SKM-1 (cell line): ENCODE data around the gene SLC13A4.
"Not testable (repeated sequence)": the region's sequence is repeated elsewhere in the genome, so short reads cannot be mapped to it uniquely, and the experiment has no call there.

Source experiments
- DNase-seq: peaks from one replicate; lab custom pipeline; 2025; ENCODE audit not compliant: unreplicated experiment; lab: John Stamatoyannopoulos, UW

Gene SLC13A4

GRCh38 chr7:135753616-135754413, 25.8 kb upstream of the SLC13A4 start:
- no peak for DNase-seq

GRCh38 chr7:135748770-135749169, 20.8 kb upstream of the SLC13A4 start, which contains the start of gene FAM180A:
Gene FAM180A (minus strand): TSS chr7:135748813. CDS start chr7:135748580, 233 bp downstream.
- DNase-seq: no peak

- no peak for DNase-seq
Measured at GRCh38 chr7:135747366-135747765, 19.4 kb upstream of the SLC13A4 start.

- no peak for DNase-seq
Measured at GRCh38 chr7:135745703-135746312, 17.8 kb upstream of the SLC13A4 start.

- DNase-seq: no peak
Measured at GRCh38 chr7:135744938-135745702, 17.1 kb upstream of the SLC13A4 start.

GRCh38 chr7:135743907-135744731, 16.1 kb upstream of the SLC13A4 start:
- no peak for DNase-seq

- no peak for DNase-seq
Measured at GRCh38 chr7:135742371-135742770, 14.4 kb upstream of the SLC13A4 start.

GRCh38 chr7:135741905-135742304, 13.9 kb upstream of the SLC13A4 start:
- no peak for DNase-seq

- no peak for DNase-seq
Measured at GRCh38 chr7:135740889-135741288, 12.9 kb upstream of the SLC13A4 start.

GRCh38 chr7:135737306-135737647, 9.3 kb upstream of the SLC13A4 start:
- DNase-seq: not testable (repeated sequence)

GRCh38 chr7:135736586-135737305, 8.8 kb upstream of the SLC13A4 start:
- DNase-seq: no peak

GRCh38 chr7:135734343-135734689, 6.3 kb upstream of the SLC13A4 start:
- no peak for DNase-seq

GRCh38 chr7:135733603-135734342, 5.8 kb upstream of the SLC13A4 start:
- no peak for DNase-seq

- DNase-seq: no peak
Measured at GRCh38 chr7:135731131-135731530, 3.1 kb upstream of the SLC13A4 start.

GRCh38 chr7:135729230-135729629, 1.2 kb upstream of the SLC13A4 start:
- DNase-seq: no peak

- no peak for DNase-seq
Measured at GRCh38 chr7:135726911-135727673, 894 bp downstream of the SLC13A4 start.

GRCh38 chr7:135726276-135726788, 1.7 kb downstream of the SLC13A4 start:
- no peak for DNase-seq

GRCh38 chr7:135723411-135723810, 4.6 kb downstream of the SLC13A4 start:
- no peak for DNase-seq
